Hematopoietic multipotent progenitor cell treated with erythropoietin and hydrocortisone succinate and interleukin-3 and kit ligand, for 6 days (in vitro differentiated cells): Measurements from ENCODE around the gene ARRB1.
"Not testable (repeated sequence)": the region's sequence is repeated elsewhere in the genome, so short reads cannot be mapped to it uniquely, and the experiment has no call there.

Source experiments
- DNase-seq: peaks from one replicate; pipeline ENCODE4 v3.0.0-alpha.2; 2015

ARRB1 gene

GRCh38 chr11:75298191-75298975, 53.1 kb downstream of the ARRB1 start:
- DNase-seq = no peak

- DNase-seq = no peak
Measured at GRCh38 chr11:75293903-75294302, 57.6 kb downstream of the ARRB1 start.

- no peak for DNase-seq
Measured at GRCh38 chr11:75292943-75293342, 58.5 kb downstream of the ARRB1 start.

GRCh38 chr11:75291741-75292140, 59.7 kb downstream of the ARRB1 start:
- DNase-seq = no peak

- no peak for DNase-seq
Measured at GRCh38 chr11:75289919-75290318, 61.5 kb downstream of the ARRB1 start.

GRCh38 chr11:75289511-75289760, 62.0 kb downstream of the ARRB1 start:
- no peak for DNase-seq

GRCh38 chr11:75287579-75287978, 63.9 kb downstream of the ARRB1 start:
- DNase-seq = no peak

- DNase-seq = no peak
Measured at GRCh38 chr11:75286826-75287465, 64.5 kb downstream of the ARRB1 start.

- DNase-seq = no peak
Measured at GRCh38 chr11:75285776-75286360, 65.6 kb downstream of the ARRB1 start.

GRCh38 chr11:75283391-75283931, 68.0 kb downstream of the ARRB1 start:
- no peak for DNase-seq

- no peak for DNase-seq
Measured at GRCh38 chr11:75281469-75282095, 69.9 kb downstream of the ARRB1 start.

- no peak for DNase-seq
Measured at GRCh38 chr11:75280770-75281468, 70.5 kb downstream of the ARRB1 start.

GRCh38 chr11:75280227-75280701, 71.2 kb downstream of the ARRB1 start:
- DNase-seq = peak; percentile 86

- DNase-seq = no peak
Measured at GRCh38 chr11:75279273-75279672, 72.2 kb downstream of the ARRB1 start.

- DNase-seq = no peak
Measured at GRCh38 chr11:75277991-75278790, 73.3 kb downstream of the ARRB1 start.

- no peak for DNase-seq
Measured at GRCh38 chr11:75277211-75277805, 74.2 kb downstream of the ARRB1 start.

GRCh38 chr11:75276686-75277085, 74.8 kb downstream of the ARRB1 start:
- DNase-seq = no peak

GRCh38 chr11:75276186-75276585, 75.3 kb downstream of the ARRB1 start:
- no peak for DNase-seq

- DNase-seq = peak; percentile 68
Measured at GRCh38 chr11:75275581-75275980, 75.9 kb downstream of the ARRB1 start.

- DNase-seq = not testable (repeated sequence)
Measured at GRCh38 chr11:75274716-75275115, 76.7 kb downstream of the ARRB1 start.
